H9 (cell line): ENCODE data around the gene LRRK2. TPM values are rescaled to one million over a fixed set of nuclear protein-coding genes. Genes with fewer than 3 reads are reported as not detected.
"Not testable (repeated sequence)": the region's sequence is repeated elsewhere in the genome, so short reads cannot be mapped to it uniquely, and the experiment has no call there.

Source experiments
- DNase-seq: peaks from one replicate; pipeline ENCODE4 v3.0.0-alpha.2; 2017
- H2AFZ ChIP-seq: one replicate; pipeline ENCODE4 v1.6.1; 2013; ENCODE audit warnings: mild to moderate bottlenecking, low read length, control low read depth, moderate library complexity
- H2AK5ac ChIP-seq: 2 replicates; pipeline ENCODE4 v1.6.1; 2013; ENCODE audit warnings: low read length, control low read depth, mixed read lengths; ENCODE audit not compliant: insufficient read length
- H2BK120ac ChIP-seq: one replicate; pipeline ENCODE4 v1.6.1; 2013; ENCODE audit warnings: low read depth, mild to moderate bottlenecking, low read length, control low read depth, inconsistent platforms; ENCODE audit not compliant: poor library complexity, severe bottlenecking
- H2BK12ac ChIP-seq: 2 replicates; pipeline ENCODE4 v1.6.1; 2013; ENCODE audit warnings: low read length, control low read depth, mixed read lengths, low read depth; ENCODE audit not compliant: insufficient read length
- H2BK15ac ChIP-seq: 2 replicates; pipeline ENCODE4 v1.6.1; 2013; ENCODE audit warnings: low read depth, low read length, control low read depth
- H2BK20ac ChIP-seq: one replicate; pipeline ENCODE4 v1.6.1; 2013; ENCODE audit warnings: low read depth, mild to moderate bottlenecking, low read length, control low read depth, inconsistent platforms; ENCODE audit not compliant: poor library complexity, severe bottlenecking
- H2BK5ac ChIP-seq: 2 replicates; pipeline ENCODE4 v1.6.1; 2013; ENCODE audit warnings: low read length, control low read depth, mixed read lengths; ENCODE audit not compliant: insufficient read length
- H3K14ac ChIP-seq: 2 replicates; pipeline ENCODE4 v1.6.1; 2013; ENCODE audit warnings: low read length, control low read depth; ENCODE audit not compliant: insufficient read depth
- H3K18ac ChIP-seq: 2 replicates; pipeline ENCODE4 v1.6.1; 2013; ENCODE audit warnings: low read depth, mild to moderate bottlenecking, mixed read lengths, low read length, control low read depth; ENCODE audit not compliant: insufficient read length
- H3K23ac ChIP-seq: 2 replicates; pipeline ENCODE4 v1.6.1; 2013; ENCODE audit warnings: low read length, control low read depth, mixed read lengths, low read depth; ENCODE audit not compliant: insufficient read length
- H3K23me2 ChIP-seq: 2 replicates; pipeline ENCODE4 v1.6.1; 2013; ENCODE audit warnings: low read depth, mild to moderate bottlenecking, mixed read lengths, low read length, control low read depth; ENCODE audit not compliant: insufficient read length, poor library complexity, severe bottlenecking
- H3K27ac ChIP-seq: 2 replicates; pipeline ENCODE4 v1.5.1; 2013; ENCODE audit warnings: low read length, control low read depth, mixed read lengths, low read depth; ENCODE audit not compliant: insufficient read length
- H3K27me3 ChIP-seq: 2 replicates; pipeline ENCODE4 v1.6.1; 2013; ENCODE audit warnings: low read length, control low read depth, inconsistent platforms; ENCODE audit not compliant: insufficient read depth
- H3K4ac ChIP-seq: 2 replicates; pipeline ENCODE4 v1.6.1; 2013; ENCODE audit warnings: low read depth, mild to moderate bottlenecking, control low read depth, inconsistent platforms, low read length, moderate library complexity
- H3K4me1 ChIP-seq: 2 replicates; pipeline ENCODE4 v1.6.1; 2013; ENCODE audit warnings: low read length, control low read depth, inconsistent platforms; ENCODE audit not compliant: insufficient read depth
- H3K4me2 ChIP-seq: 2 replicates; pipeline ENCODE4 v1.6.1; 2013; ENCODE audit warnings: low read length, control low read depth, mixed read lengths; ENCODE audit not compliant: insufficient read length, insufficient read depth
- H3K56ac ChIP-seq: 2 replicates; pipeline ENCODE4 v1.6.1; 2013; ENCODE audit warnings: low read depth, mild to moderate bottlenecking, mixed read lengths, low read length, control low read depth; ENCODE audit not compliant: insufficient read length
- H3K79me1 ChIP-seq: 2 replicates; pipeline ENCODE4 v1.6.1; 2013; ENCODE audit warnings: low read depth, mild to moderate bottlenecking, moderate library complexity, low read length, control low read depth, inconsistent platforms; ENCODE audit not compliant: insufficient read depth, poor library complexity, severe bottlenecking
- H3K79me2 ChIP-seq: 2 replicates; pipeline ENCODE4 v1.6.1; 2013; ENCODE audit warnings: low read length, control low read depth, inconsistent platforms; ENCODE audit not compliant: insufficient read depth
- H3K9ac ChIP-seq: 2 replicates; pipeline ENCODE4 v1.6.1; 2013; ENCODE audit warnings: low read length, control low read depth, mixed read lengths; ENCODE audit not compliant: insufficient read length; ENCODE audit errors: extremely low read depth
- H3K9me3 ChIP-seq: one replicate; pipeline ENCODE4 v1.6.1; 2013; ENCODE audit warnings: low read depth, low read length, inconsistent platforms; ENCODE audit not compliant: control insufficient read depth
- H3T11ph ChIP-seq: one replicate; pipeline ENCODE4 v1.6.1; 2013; ENCODE audit warnings: mild to moderate bottlenecking, low read length, control low read depth, inconsistent platforms
- H4K20me1 ChIP-seq: one replicate; pipeline ENCODE4 v1.6.1; 2013; ENCODE audit not compliant: control insufficient read depth, insufficient read length, insufficient read depth
- H4K5ac ChIP-seq: 2 replicates; pipeline ENCODE4 v1.6.1; 2013; ENCODE audit warnings: low read depth, mild to moderate bottlenecking, mixed read lengths, low read length, control low read depth; ENCODE audit not compliant: insufficient read length
- H4K8ac ChIP-seq: replicated peaks from 2 replicates; pipeline ENCODE4 v1.6.1; 2013; ENCODE audit warnings: low read length, control low read depth, mixed read lengths, low read depth; ENCODE audit not compliant: insufficient read length
- H4K91ac ChIP-seq: 2 replicates; pipeline ENCODE4 v1.6.1; 2013; ENCODE audit warnings: low read depth, mild to moderate bottlenecking, moderate library complexity, mixed read lengths, low read length, control low read depth; ENCODE audit not compliant: insufficient read length
- H3K27ac Mint-ChIP-seq, 3 experiments: 2 replicates in 2 of 3; 3 replicates in 1 of 3; pipeline ENCODE4 v1.8.0; 2020 to 2021; ENCODE audit warnings: mixed read lengths in 3 of 3, mild to moderate bottlenecking in 1 of 3, moderate library complexity in 1 of 3
- H3K27me3 Mint-ChIP-seq: 2 replicates; pipeline ENCODE4 v1.8.0; 2021; ENCODE audit warnings: low read depth, mild to moderate bottlenecking, moderate library complexity, mixed read lengths
- H3K36me3 Mint-ChIP-seq, 3 experiments: 2 replicates in 2 of 3; 3 replicates in 1 of 3; pipeline ENCODE4 v1.8.0; 2020 to 2021; ENCODE audit warnings: low read depth in 3 of 3, mixed read lengths in 3 of 3; ENCODE audit not compliant: insufficient read depth in 1 of 3
- H3K4me1 Mint-ChIP-seq, 2 experiments: 2 replicates each; pipeline ENCODE4 v1.8.0; 2020; ENCODE audit warnings: mixed read lengths in 2 of 2
- H3K4me3 Mint-ChIP-seq, 2 experiments: 2 replicates in 1 of 2; 3 replicates in 1 of 2; pipeline ENCODE4 v1.8.0; 2020 to 2021; ENCODE audit warnings: mild to moderate bottlenecking in 2 of 2, mixed read lengths in 2 of 2, moderate library complexity in 1 of 2
- H3K9me3 Mint-ChIP-seq, 2 experiments: 2 replicates in 1 of 2; 3 replicates in 1 of 2; pipeline ENCODE4 v1.8.0; 2020; ENCODE audit warnings: mild to moderate bottlenecking in 2 of 2, mixed read lengths in 2 of 2, moderate library complexity in 1 of 2
- WGBS: extraction: QIAGEN DNeasy Blood & Tissue Kit; methylation state at CpG from one replicate; pipeline ENCODE4 v1.1.7; 2013; ENCODE audit warnings: missing lambda C conversion rate, low lambda C conversion rate, mixed read lengths; ENCODE audit not compliant: insufficient read length; ENCODE audit errors: extremely low coverage; 5-methylcytosine and 5-hydroxymethylcytosine counted together
- total RNA-seq: library from RNA; stranded (reverse); gene quantifications from 2 replicates; pipeline ENCODE4 v1.2.1, GENCODE V29; 2021
- TF ChIP-seq, protein P1 (sequence below): fragments of 200-600 bp; sonication (generic); conservative IDR thresholded peaks from 3 replicates; pipeline ENCODE4 v1.8.0; 2021; ENCODE audit warnings: antibody characterized with exemption, mild to moderate bottlenecking

The LRRK2 gene
- total RNA-seq, 1 experiment from 2014 or later: 0.17 TPM

- no CpG with 5 or more reads among the region's 4 CpGs for WGBS
- no peak overlapping the region for H2BK5ac ChIP-seq
- H4K20me1 ChIP-seq: no peaks in the 10 kb centered on the region
- H3K27ac ChIP-seq: no peak overlapping the region
- no peak overlapping the region for H4K5ac ChIP-seq
- H2AFZ ChIP-seq: no peak overlapping the region
- Mint-ChIP-seq H3K4me1 (peaks cover 0 to 2% of the 10 kb centered on the region in 2 experiments; a peak in 1 of 4 replicates), H3K27me3 (peaks cover 1% of the 10 kb centered on the region; the same call in 1 of the 2 replicates), H3K9me3 (peaks cover 13 to 26% of the 10 kb centered on the region in 2 experiments), H3K4me3 (no peak overlapping the region), H3K36me3 (peaks cover 0 to 6% (median 5%) of the 10 kb centered on the region in 3 experiments; a peak in 4 of 7 replicates), H3K27ac (no peak overlapping the region)
- no peak overlapping the region for H2BK12ac ChIP-seq
- H4K91ac ChIP-seq: no peak overlapping the region
- DNase-seq: no peak
- no peak overlapping the region for H2BK20ac ChIP-seq
- no peak overlapping the region for H3K23ac ChIP-seq
- TF ChIP-seq, protein P1, sequence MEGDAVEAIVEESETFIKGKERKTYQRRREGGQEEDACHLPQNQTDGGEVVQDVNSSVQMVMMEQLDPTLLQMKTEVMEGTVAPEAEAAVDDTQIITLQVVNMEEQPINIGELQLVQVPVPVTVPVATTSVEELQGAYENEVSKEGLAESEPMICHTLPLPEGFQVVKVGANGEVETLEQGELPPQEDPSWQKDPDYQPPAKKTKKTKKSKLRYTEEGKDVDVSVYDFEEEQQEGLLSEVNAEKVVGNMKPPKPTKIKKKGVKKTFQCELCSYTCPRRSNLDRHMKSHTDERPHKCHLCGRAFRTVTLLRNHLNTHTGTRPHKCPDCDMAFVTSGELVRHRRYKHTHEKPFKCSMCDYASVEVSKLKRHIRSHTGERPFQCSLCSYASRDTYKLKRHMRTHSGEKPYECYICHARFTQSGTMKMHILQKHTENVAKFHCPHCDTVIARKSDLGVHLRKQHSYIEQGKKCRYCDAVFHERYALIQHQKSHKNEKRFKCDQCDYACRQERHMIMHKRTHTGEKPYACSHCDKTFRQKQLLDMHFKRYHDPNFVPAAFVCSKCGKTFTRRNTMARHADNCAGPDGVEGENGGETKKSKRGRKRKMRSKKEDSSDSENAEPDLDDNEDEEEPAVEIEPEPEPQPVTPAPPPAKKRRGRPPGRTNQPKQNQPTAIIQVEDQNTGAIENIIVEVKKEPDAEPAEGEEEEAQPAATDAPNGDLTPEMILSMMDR: no peak
- H3K4me1 ChIP-seq: no peaks in the 10 kb centered on the region
- no peak overlapping the region for H4K8ac ChIP-seq
- no peak overlapping the region for H3K9ac ChIP-seq
- H3K79me2 ChIP-seq: no peaks in the 10 kb centered on the region
- no peak overlapping the region for H2AK5ac ChIP-seq
- H2BK15ac ChIP-seq: no peak overlapping the region
- no peaks in the 10 kb centered on the region for H3K27me3 ChIP-seq
- no peaks in the 10 kb centered on the region for H3K9me3 ChIP-seq
- no peak overlapping the region for H3K4ac ChIP-seq
- H3K79me1 ChIP-seq: no peaks in the 10 kb centered on the region
- no peak overlapping the region for H3T11ph ChIP-seq
- no peak overlapping the region for H3K18ac ChIP-seq
- no peak overlapping the region for H3K56ac ChIP-seq
- H3K14ac ChIP-seq: no peak overlapping the region
- no peak overlapping the region for H3K4me2 ChIP-seq
- no peaks in the 10 kb centered on the region for H3K23me2 ChIP-seq
- H2BK120ac ChIP-seq: no peak overlapping the region
Measured at GRCh38 chr12:40209886-40210285, 14.9 kb upstream of the LRRK2 start.

- not testable (repeated sequence) for H2BK15ac ChIP-seq, H3K27me3 Mint-ChIP-seq
Measured at GRCh38 chr12:40211186-40211585, 13.6 kb upstream of the LRRK2 start.

More at GRCh38 chr12:40211186-40211585, 13.6 kb upstream of the LRRK2 start:
- not testable (repeated sequence) for H3K79me2 ChIP-seq, H4K20me1 ChIP-seq, H3K79me1 ChIP-seq, H3K4ac ChIP-seq, H3K23me2 ChIP-seq, H3K14ac ChIP-seq, H4K5ac ChIP-seq, H3K18ac ChIP-seq, H4K8ac ChIP-seq, H2BK5ac ChIP-seq, H3K27ac ChIP-seq, H3K56ac ChIP-seq, H3K4me3 Mint-ChIP-seq, H3K27me3 ChIP-seq, H3K4me2 ChIP-seq, H3K23ac ChIP-seq, H4K91ac ChIP-seq, H2BK20ac ChIP-seq, H2AFZ ChIP-seq, H3K4me1 ChIP-seq, H3K4me1 Mint-ChIP-seq, H2BK120ac ChIP-seq, H3K9ac ChIP-seq, H2BK12ac ChIP-seq, H3K36me3 Mint-ChIP-seq, H3K9me3 ChIP-seq, DNase-seq, H2AK5ac ChIP-seq, H3T11ph ChIP-seq, H3K27ac Mint-ChIP-seq
- WGBS: no CpG with 5 or more reads among the region's 1 CpG
- H3K9me3 Mint-ChIP-seq: peaks cover 13 to 30% of the 10 kb centered on the region in 2 experiments
